Stimulated activated CD8-positive, alpha-beta memory T cell treated with anti-CD3 and anti-CD28 coated beads, Interleukin-15, amount 100 ng/mL, for 4 hours (primary cell): Measurements from ENCODE around the gene SLC5A4.
"Not testable (repeated sequence)": the region's sequence is repeated elsewhere in the genome, so short reads cannot be mapped to it uniquely, and the experiment has no call there.

Source experiments
- DNase-seq, 2 donors: peaks; one replicate each; pipeline ENCODE4 v3.0.0-alpha.2; 2020; ENCODE audit warnings: low read depth in 2 of 2

SLC5A4 gene

DNA sequence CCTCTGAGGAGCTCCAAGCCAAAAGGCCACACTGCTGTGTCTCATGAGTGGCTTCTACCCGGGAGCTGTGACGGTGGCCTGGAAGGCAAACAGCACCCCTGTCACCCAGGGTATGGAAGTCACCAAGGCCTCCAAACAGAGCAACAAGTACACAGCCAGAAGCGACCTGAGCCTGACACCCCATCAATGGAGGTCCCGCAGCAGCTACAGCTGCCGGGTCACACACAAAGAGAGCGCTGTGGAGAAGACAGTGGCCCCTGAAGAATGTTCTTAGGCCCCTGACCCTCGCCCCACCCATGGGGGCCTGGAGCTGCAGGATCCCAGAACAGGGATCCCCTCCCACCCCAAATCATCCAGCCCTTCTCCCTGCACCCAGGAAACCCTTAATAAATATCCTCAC is 55.2 kb downstream of the SLC5A4 start:
- no peak for DNase-seq

GRCh38 chr22:32199341-32199740 is 55.8 kb downstream of the SLC5A4 start:
- no peak for DNase-seq

GRCh38 chr22:32197553-32198226 is 57.5 kb downstream of the SLC5A4 start:
- DNase-seq: not testable (repeated sequence)

- DNase-seq: not testable (repeated sequence)
Observed at GRCh38 chr22:32195900-32196299, 59.2 kb downstream of the SLC5A4 start.

DNA sequence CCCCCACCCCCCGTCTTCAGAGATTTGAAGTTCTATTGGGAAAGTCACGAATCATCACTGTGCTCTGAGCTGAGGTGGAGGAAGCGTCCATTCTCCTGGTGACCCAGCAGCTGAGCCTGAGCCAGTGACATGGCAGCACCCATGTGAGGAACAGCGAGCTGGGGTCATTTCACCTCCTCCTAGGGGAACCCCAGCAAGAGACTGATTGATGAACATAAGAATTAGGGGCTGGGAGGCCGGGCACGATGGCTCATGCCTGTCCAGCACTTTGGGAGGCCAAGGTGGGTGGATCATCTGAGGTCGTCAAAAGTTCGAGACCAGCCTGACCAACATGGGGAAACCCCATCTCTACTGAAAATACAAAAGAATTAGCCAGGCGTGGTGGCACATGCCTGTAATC is 61.8 kb downstream of the SLC5A4 start:
- not testable (repeated sequence) for DNase-seq

DNA sequence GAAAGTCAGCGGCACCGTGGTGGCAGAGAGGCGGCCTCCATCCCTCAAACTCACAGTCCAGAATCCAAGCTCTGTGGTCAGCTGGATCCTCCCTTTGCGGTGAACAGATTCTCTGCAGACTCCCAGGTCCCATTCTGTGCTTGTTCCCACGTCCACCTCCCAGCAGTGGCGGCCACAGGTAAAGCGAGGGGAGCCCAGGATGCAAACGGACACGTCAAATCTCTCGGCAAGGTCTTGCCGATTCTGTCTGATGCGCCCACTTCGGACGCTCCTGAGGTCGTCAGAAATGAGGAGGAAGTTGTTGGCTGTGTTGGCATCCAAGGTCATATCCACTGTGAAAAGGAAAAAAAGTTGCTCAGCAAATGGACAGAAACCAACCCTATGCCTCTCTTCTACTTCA is 64.1 kb downstream of the SLC5A4 start:
- not testable (repeated sequence) for DNase-seq

- no peak for DNase-seq
Observed at GRCh38 chr22:32185821-32186220, 69.3 kb downstream of the SLC5A4 start.

GRCh38 chr22:32183625-32184024 is 71.5 kb downstream of the SLC5A4 start:
- no peak for DNase-seq

GRCh38 chr22:32181043-32181442 is 74.1 kb downstream of the SLC5A4 start:
- DNase-seq: no peak

DNA sequence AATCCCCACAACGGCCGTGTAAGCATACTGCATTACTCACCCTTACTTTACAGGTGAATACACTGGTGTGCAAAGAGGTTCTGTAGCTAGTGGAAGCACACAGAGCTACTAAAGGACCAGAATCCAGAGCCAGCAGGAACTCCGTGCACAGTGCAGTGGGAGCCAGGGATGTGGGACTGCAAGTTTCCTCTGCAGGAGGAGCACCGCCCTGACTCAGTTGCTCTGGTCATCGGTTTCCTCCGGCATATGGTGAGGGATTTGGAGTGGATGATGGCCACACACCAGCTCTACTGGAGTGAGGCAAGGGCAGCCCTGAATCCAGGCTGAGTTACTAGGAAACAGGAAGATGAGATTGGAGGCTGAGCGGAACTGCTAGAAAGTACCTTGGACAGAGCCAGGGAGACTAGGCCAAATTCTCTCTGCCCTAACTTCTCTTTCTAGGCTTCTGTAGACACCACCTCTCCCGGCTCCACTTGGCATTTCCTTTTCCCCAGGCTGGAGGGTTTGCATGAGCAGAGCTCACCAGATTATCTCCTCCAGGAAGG is 77.9 kb downstream of the SLC5A4 start:
- no peak for DNase-seq

DNA sequence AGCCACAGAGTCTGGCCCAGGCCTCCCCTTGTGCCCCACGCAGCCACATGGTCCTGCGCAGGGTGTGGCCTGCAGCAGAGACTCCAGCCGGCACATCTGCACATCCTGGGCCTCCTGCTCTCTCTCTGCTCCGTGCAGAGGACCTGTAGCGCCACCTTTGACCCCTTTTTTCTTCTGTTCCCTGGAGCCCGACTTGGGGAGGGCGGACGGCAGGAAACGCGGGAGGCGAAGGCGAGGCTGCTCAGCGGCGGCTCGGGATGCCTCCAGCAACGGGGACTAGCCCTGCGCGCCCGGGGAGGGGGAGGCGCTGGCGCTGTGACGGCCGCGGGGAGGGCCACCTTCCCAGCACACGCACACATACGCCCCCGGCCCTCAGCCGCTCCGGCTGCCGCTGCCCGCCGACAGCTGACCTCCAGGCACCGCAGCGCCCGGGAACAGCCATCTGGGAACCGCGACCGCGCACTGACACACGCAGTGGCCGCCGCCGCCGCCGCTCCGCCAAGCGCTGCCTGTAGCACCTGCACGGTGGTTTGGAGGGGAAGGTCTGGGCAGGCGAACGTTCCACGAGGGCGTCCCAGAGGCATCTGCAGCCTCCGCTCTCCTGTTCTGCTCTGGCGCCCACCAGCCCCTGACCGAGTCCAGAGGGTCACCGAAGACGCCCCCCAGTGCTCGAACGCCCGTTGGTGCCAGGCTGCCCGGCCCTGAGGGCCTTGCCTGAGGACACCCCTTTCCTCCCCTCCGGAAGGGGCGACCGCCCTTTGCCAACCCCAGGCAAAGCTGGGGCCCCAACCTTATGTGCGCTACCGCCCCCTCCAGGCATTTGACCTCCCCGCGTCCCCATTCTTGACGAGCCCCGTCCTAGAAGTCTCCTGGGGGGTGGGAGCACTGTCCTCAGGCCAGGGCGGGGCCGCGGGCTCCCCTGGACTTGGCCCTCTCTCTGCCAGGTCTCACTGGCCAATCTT is 79.2 kb downstream of the SLC5A4 start:
- no peak for DNase-seq

GRCh38 chr22:32175115-32175514 is 80.0 kb downstream of the SLC5A4 start:
- no peak for DNase-seq
